PFSK-1 (cell line): Measurements from ENCODE around the gene LCP2.

Experiments
- POLR2AphosphoS5 ChIP-seq: IDR thresholded peaks from 2 replicates; pipeline ENCODE4 v1.6.1; 2012; ENCODE audit warnings: low read depth, mild to moderate bottlenecking, control low read depth, low read length, moderate library complexity
- SIN3A ChIP-seq: IDR thresholded peaks from 2 replicates; pipeline ENCODE4 v1.6.1; 2012; ENCODE audit warnings: mild to moderate bottlenecking, low read length, moderate library complexity, borderline replicate concordance; ENCODE audit not compliant: insufficient read depth

- TF ChIP-seq POLR2AphosphoS5, result no peak
- TF ChIP-seq SIN3A, result no peak
These were observed 49.5 kb upstream of the LCP2 start for GRCh38 chr5:170347022-170347567.
